H9 (cell line): ENCODE results near the gene RGL1. TPM values are rescaled to one million over a fixed set of nuclear protein-coding genes. Genes with fewer than 3 reads are reported as not detected.

Experiments used
- DNase-seq: peaks from one replicate; pipeline ENCODE4 v3.0.0-alpha.2; 2017
- H2AFZ ChIP-seq: one replicate; pipeline ENCODE4 v1.6.1; 2013; ENCODE audit warnings: mild to moderate bottlenecking, low read length, control low read depth, moderate library complexity
- H2AK5ac ChIP-seq: 2 replicates; pipeline ENCODE4 v1.6.1; 2013; ENCODE audit warnings: low read length, control low read depth, mixed read lengths; ENCODE audit not compliant: insufficient read length
- H2BK120ac ChIP-seq: one replicate; pipeline ENCODE4 v1.6.1; 2013; ENCODE audit warnings: low read depth, mild to moderate bottlenecking, low read length, control low read depth, inconsistent platforms; ENCODE audit not compliant: poor library complexity, severe bottlenecking
- H2BK12ac ChIP-seq: 2 replicates; pipeline ENCODE4 v1.6.1; 2013; ENCODE audit warnings: low read length, control low read depth, mixed read lengths, low read depth; ENCODE audit not compliant: insufficient read length
- H2BK15ac ChIP-seq: 2 replicates; pipeline ENCODE4 v1.6.1; 2013; ENCODE audit warnings: low read depth, low read length, control low read depth
- H2BK20ac ChIP-seq: one replicate; pipeline ENCODE4 v1.6.1; 2013; ENCODE audit warnings: low read depth, mild to moderate bottlenecking, low read length, control low read depth, inconsistent platforms; ENCODE audit not compliant: poor library complexity, severe bottlenecking
- H2BK5ac ChIP-seq: 2 replicates; pipeline ENCODE4 v1.6.1; 2013; ENCODE audit warnings: low read length, control low read depth, mixed read lengths; ENCODE audit not compliant: insufficient read length
- H3K14ac ChIP-seq: 2 replicates; pipeline ENCODE4 v1.6.1; 2013; ENCODE audit warnings: low read length, control low read depth; ENCODE audit not compliant: insufficient read depth
- H3K18ac ChIP-seq: 2 replicates; pipeline ENCODE4 v1.6.1; 2013; ENCODE audit warnings: low read depth, mild to moderate bottlenecking, mixed read lengths, low read length, control low read depth; ENCODE audit not compliant: insufficient read length
- H3K23ac ChIP-seq: 2 replicates; pipeline ENCODE4 v1.6.1; 2013; ENCODE audit warnings: low read length, control low read depth, mixed read lengths, low read depth; ENCODE audit not compliant: insufficient read length
- H3K23me2 ChIP-seq: 2 replicates; pipeline ENCODE4 v1.6.1; 2013; ENCODE audit warnings: low read depth, mild to moderate bottlenecking, mixed read lengths, low read length, control low read depth; ENCODE audit not compliant: insufficient read length, poor library complexity, severe bottlenecking
- H3K27ac ChIP-seq: 2 replicates; pipeline ENCODE4 v1.5.1; 2013; ENCODE audit warnings: low read length, control low read depth, mixed read lengths, low read depth; ENCODE audit not compliant: insufficient read length
- H3K27me3 ChIP-seq: 2 replicates; pipeline ENCODE4 v1.6.1; 2013; ENCODE audit warnings: low read length, control low read depth, inconsistent platforms; ENCODE audit not compliant: insufficient read depth
- H3K4ac ChIP-seq: 2 replicates; pipeline ENCODE4 v1.6.1; 2013; ENCODE audit warnings: low read depth, mild to moderate bottlenecking, control low read depth, inconsistent platforms, low read length, moderate library complexity
- H3K4me1 ChIP-seq: 2 replicates; pipeline ENCODE4 v1.6.1; 2013; ENCODE audit warnings: low read length, control low read depth, inconsistent platforms; ENCODE audit not compliant: insufficient read depth
- H3K4me2 ChIP-seq: 2 replicates; pipeline ENCODE4 v1.6.1; 2013; ENCODE audit warnings: low read length, control low read depth, mixed read lengths; ENCODE audit not compliant: insufficient read length, insufficient read depth
- H3K56ac ChIP-seq: 2 replicates; pipeline ENCODE4 v1.6.1; 2013; ENCODE audit warnings: low read depth, mild to moderate bottlenecking, mixed read lengths, low read length, control low read depth; ENCODE audit not compliant: insufficient read length
- H3K79me1 ChIP-seq: 2 replicates; pipeline ENCODE4 v1.6.1; 2013; ENCODE audit warnings: low read depth, mild to moderate bottlenecking, moderate library complexity, low read length, control low read depth, inconsistent platforms; ENCODE audit not compliant: insufficient read depth, poor library complexity, severe bottlenecking
- H3K79me2 ChIP-seq: 2 replicates; pipeline ENCODE4 v1.6.1; 2013; ENCODE audit warnings: low read length, control low read depth, inconsistent platforms; ENCODE audit not compliant: insufficient read depth
- H3K9ac ChIP-seq: 2 replicates; pipeline ENCODE4 v1.6.1; 2013; ENCODE audit warnings: low read length, control low read depth, mixed read lengths; ENCODE audit not compliant: insufficient read length; ENCODE audit errors: extremely low read depth
- H3K9me3 ChIP-seq: one replicate; pipeline ENCODE4 v1.6.1; 2013; ENCODE audit warnings: low read depth, low read length, inconsistent platforms; ENCODE audit not compliant: control insufficient read depth
- H3T11ph ChIP-seq: one replicate; pipeline ENCODE4 v1.6.1; 2013; ENCODE audit warnings: mild to moderate bottlenecking, low read length, control low read depth, inconsistent platforms
- H4K20me1 ChIP-seq: one replicate; pipeline ENCODE4 v1.6.1; 2013; ENCODE audit not compliant: control insufficient read depth, insufficient read length, insufficient read depth
- H4K5ac ChIP-seq: 2 replicates; pipeline ENCODE4 v1.6.1; 2013; ENCODE audit warnings: low read depth, mild to moderate bottlenecking, mixed read lengths, low read length, control low read depth; ENCODE audit not compliant: insufficient read length
- H4K8ac ChIP-seq: replicated peaks from 2 replicates; pipeline ENCODE4 v1.6.1; 2013; ENCODE audit warnings: low read length, control low read depth, mixed read lengths, low read depth; ENCODE audit not compliant: insufficient read length
- H4K91ac ChIP-seq: 2 replicates; pipeline ENCODE4 v1.6.1; 2013; ENCODE audit warnings: low read depth, mild to moderate bottlenecking, moderate library complexity, mixed read lengths, low read length, control low read depth; ENCODE audit not compliant: insufficient read length
- H3K27ac Mint-ChIP-seq, 3 experiments: 2 replicates in 2 of 3; 3 replicates in 1 of 3; pipeline ENCODE4 v1.8.0; 2020 to 2021; ENCODE audit warnings: mixed read lengths in 3 of 3, mild to moderate bottlenecking in 1 of 3, moderate library complexity in 1 of 3
- H3K27me3 Mint-ChIP-seq: 2 replicates; pipeline ENCODE4 v1.8.0; 2021; ENCODE audit warnings: low read depth, mild to moderate bottlenecking, moderate library complexity, mixed read lengths
- H3K36me3 Mint-ChIP-seq, 3 experiments: 2 replicates in 2 of 3; 3 replicates in 1 of 3; pipeline ENCODE4 v1.8.0; 2020 to 2021; ENCODE audit warnings: low read depth in 3 of 3, mixed read lengths in 3 of 3; ENCODE audit not compliant: insufficient read depth in 1 of 3
- H3K4me1 Mint-ChIP-seq, 2 experiments: 2 replicates each; pipeline ENCODE4 v1.8.0; 2020; ENCODE audit warnings: mixed read lengths in 2 of 2
- H3K4me3 Mint-ChIP-seq, 2 experiments: 2 replicates in 1 of 2; 3 replicates in 1 of 2; pipeline ENCODE4 v1.8.0; 2020 to 2021; ENCODE audit warnings: mild to moderate bottlenecking in 2 of 2, mixed read lengths in 2 of 2, moderate library complexity in 1 of 2
- H3K9me3 Mint-ChIP-seq, 2 experiments: 2 replicates in 1 of 2; 3 replicates in 1 of 2; pipeline ENCODE4 v1.8.0; 2020; ENCODE audit warnings: mild to moderate bottlenecking in 2 of 2, mixed read lengths in 2 of 2, moderate library complexity in 1 of 2
- CTCF ChIP-seq: fragments of 200-600 bp; sonication (generic); conservative IDR thresholded peaks from 3 replicates; pipeline ENCODE4 v1.8.0; 2021; ENCODE audit warnings: antibody characterized with exemption, mild to moderate bottlenecking
- WGBS: extraction: QIAGEN DNeasy Blood & Tissue Kit; methylation state at CpG from one replicate; pipeline ENCODE4 v1.1.7; 2013; ENCODE audit warnings: missing lambda C conversion rate, low lambda C conversion rate, mixed read lengths; ENCODE audit not compliant: insufficient read length; ENCODE audit errors: extremely low coverage; 5-methylcytosine and 5-hydroxymethylcytosine counted together
- total RNA-seq: library from RNA; stranded (reverse); gene quantifications from 2 replicates; pipeline ENCODE4 v1.2.1, GENCODE V29; 2021

The RGL1 gene
- total RNA-seq, 1 experiment from 2014 or later: 1.4 TPM

- no peaks in the 10 kb centered on the region for H4K20me1 ChIP-seq
- no peaks in the 10 kb centered on the region for H3K79me2 ChIP-seq
- no peak overlapping the region for H2BK12ac ChIP-seq
- H2AK5ac ChIP-seq: no peak overlapping the region
- H3K56ac ChIP-seq: no peak overlapping the region
- H3K79me1 ChIP-seq: no peaks in the 10 kb centered on the region
- no peak for DNase-seq
- H3K27ac Mint-ChIP-seq: no peak overlapping the region
- no peak overlapping the region for H4K8ac ChIP-seq
- no peak overlapping the region for H3T11ph ChIP-seq
- H4K5ac ChIP-seq: no peak overlapping the region
- H2BK5ac ChIP-seq: no peak overlapping the region
- H3K4me1 ChIP-seq: no peaks in the 10 kb centered on the region
- TF ChIP-seq CTCF: no peak
- H3K4me1 Mint-ChIP-seq: peaks cover 10 to 12% of the 10 kb centered on the region in 2 experiments
- H3K36me3 Mint-ChIP-seq: no peaks in the 10 kb centered on the region; a peak in 1 of 7 replicates
- no peak overlapping the region for H3K4me3 Mint-ChIP-seq
- H2BK20ac ChIP-seq: no peak overlapping the region
- H3K27me3 ChIP-seq: no peaks in the 10 kb centered on the region
- no peak overlapping the region for H3K27ac ChIP-seq
- no peak overlapping the region for H3K14ac ChIP-seq
- no peak overlapping the region for H2BK15ac ChIP-seq
- H3K9ac ChIP-seq: no peak overlapping the region
- no peak overlapping the region for H3K4me2 ChIP-seq
- H3K4ac ChIP-seq: no peak overlapping the region
- no peak overlapping the region for H3K23ac ChIP-seq
- H4K91ac ChIP-seq: no peak overlapping the region
- H3K18ac ChIP-seq: no peak overlapping the region
- no peaks in the 10 kb centered on the region for H3K23me2 ChIP-seq
- H2AFZ ChIP-seq: no peak overlapping the region
- no CpG with 5 or more reads among the region's 3 CpGs for WGBS
- no peaks in the 10 kb centered on the region for H3K27me3 Mint-ChIP-seq
- H3K9me3 ChIP-seq: no peaks in the 10 kb centered on the region
- no peaks in the 10 kb centered on the region for H3K9me3 Mint-ChIP-seq
- H2BK120ac ChIP-seq: no peak overlapping the region
Observed at GRCh38 chr1:183920651-183921050, 115.7 kb downstream of the RGL1 start.
